Right lung (tissue), 5 donors: Measurements from ENCODE around the gene ASB14. TPM values are rescaled to one million over a fixed set of nuclear protein-coding genes. Genes with fewer than 3 reads are reported as not detected.

Experiments
- DNase-seq, 2 donors: peaks; one replicate each; pipeline ENCODE4 v3.0.0-alpha.2; 2013
- polyA plus RNA-seq, 5 donors: library from polyadenylated mRNA; unstranded; fragments of 120-200 nt; gene quantifications; one replicate each; pipeline versions ENCODE4 v1.2.1 to v1.2.3, GENCODE V29; 2013; ENCODE audit warnings: inconsistent platforms in 1 of 5, low replicate concordance in 1 of 5; ENCODE audit not compliant: insufficient read length in 5 of 5, insufficient read depth in 1 of 5

Gene ASB14
- polyA plus RNA-seq, 5 donors: 0.96 to 2.0 (median 1.9) TPM

GRCh38 chr3:57261929-57262328, 30.6 kb downstream of the ASB14 start:
- DNase-seq: no peak

GRCh38 chr3:57261119-57261518, 31.4 kb downstream of the ASB14 start:
- no peak for DNase-seq

GRCh38 chr3:57257678-57258077, 34.8 kb downstream of the ASB14 start:
- DNase-seq: no peak

GRCh38 chr3:57256844-57257243, 35.6 kb downstream of the ASB14 start:
- DNase-seq: no peak

- DNase-seq: no peak
Observed at GRCh38 chr3:57252404-57252803, 40.1 kb downstream of the ASB14 start.

GRCh38 chr3:57244946-57245345, 47.5 kb downstream of the ASB14 start:
- no peak for DNase-seq

GRCh38 chr3:57234613-57235575, 57.6 kb downstream of the ASB14 start:
- no peak for DNase-seq

GRCh38 chr3:57233799-57234198, 58.7 kb downstream of the ASB14 start:
- no peak for DNase-seq

GRCh38 chr3:57230006-57230405, 62.5 kb downstream of the ASB14 start:
- no peak for DNase-seq

- peak; percentile 57 to 58 for DNase-seq
Observed at GRCh38 chr3:57227930-57228751, 64.3 kb downstream of the ASB14 start.

GRCh38 chr3:57227204-57227929, 65.1 kb downstream of the ASB14 start, which contains the start of gene APPL1:
APPL1 (plus strand) TSS chr3:57227729; CDS start chr3:57227884, 155 bp downstream.
- DNase-seq: peak; percentile 94 to 95

GRCh38 chr3:57226176-57226575, 66.3 kb downstream of the ASB14 start:
- DNase-seq: no peak

- DNase-seq: no peak
Observed at GRCh38 chr3:57224856-57225255, 67.6 kb downstream of the ASB14 start.

- DNase-seq: peak; percentile 12 to 25
Observed at GRCh38 chr3:57221883-57222282, 70.6 kb downstream of the ASB14 start.

Other genes with a start within 250 kb of the ASB14 start
- not detected for gene SPATA12, start 232.0 kb downstream of the ASB14 start, polyA plus RNA-seq
- 10 to 100 TPM in 4 of 5 donors, 1 to 10 TPM in 1; 9.3 to 12.2 (median 10.9) TPM for gene IL17RD, start 127.3 kb downstream of the ASB14 start, polyA plus RNA-seq
- 1 to 10 TPM; 3.3 to 4.9 (median 3.9) TPM for gene HESX1, start 92.7 kb downstream of the ASB14 start, polyA plus RNA-seq
- gene APPL1, start 65.0 kb downstream of the ASB14 start, polyA plus RNA-seq: 10 to 100 TPM; 31.2 to 51.0 (median 47.9) TPM